Trophoblast cell (in vitro differentiated cells and primary cell): ENCODE measurements around the gene MEGF11.

Experiments used
- DNase-seq, 2 donors: peaks; one replicate each; pipeline ENCODE4 v3.0.0-alpha.2; 2016
- H2AFZ ChIP-seq: 2 replicates; pipeline ENCODE4 v1.6.1; 2013; ENCODE audit warnings: low read length, moderate library complexity, mild to moderate bottlenecking; ENCODE audit not compliant: insufficient read depth, poor library complexity
- H2AK5ac ChIP-seq: 2 replicates; pipeline ENCODE4 v1.6.1; 2013; ENCODE audit warnings: mild to moderate bottlenecking, low read length
- H2BK120ac ChIP-seq: 2 replicates; pipeline ENCODE4 v1.6.1; 2013; ENCODE audit warnings: low read length, mild to moderate bottlenecking, moderate library complexity; ENCODE audit not compliant: insufficient read depth, poor library complexity
- H2BK12ac ChIP-seq: 2 replicates; pipeline ENCODE4 v1.6.1; 2013; ENCODE audit warnings: mild to moderate bottlenecking, low read length, moderate library complexity
- H2BK5ac ChIP-seq: 2 replicates; pipeline ENCODE4 v1.6.1; 2013; ENCODE audit warnings: low read length, low read depth, moderate library complexity, mild to moderate bottlenecking; ENCODE audit not compliant: poor library complexity
- H3K14ac ChIP-seq: 2 replicates; pipeline ENCODE4 v1.6.1; 2013; ENCODE audit warnings: mild to moderate bottlenecking, low read length
- H3K18ac ChIP-seq: 2 replicates; pipeline ENCODE4 v1.6.1; 2013; ENCODE audit warnings: mild to moderate bottlenecking, low read length
- H3K23ac ChIP-seq: 2 replicates; pipeline ENCODE4 v1.6.1; 2013; ENCODE audit warnings: low read length
- H3K27ac ChIP-seq: 2 replicates; pipeline ENCODE4 v1.5.1; 2013; ENCODE audit warnings: low read depth, mild to moderate bottlenecking, inconsistent platforms, low read length, moderate library complexity
- H3K27me3 ChIP-seq: 2 replicates; pipeline ENCODE4 v1.6.1; 2013; ENCODE audit warnings: inconsistent platforms, mild to moderate bottlenecking, low read length, moderate library complexity; ENCODE audit not compliant: insufficient read depth
- H3K36me3 ChIP-seq, 2 experiments: 1 replicate in 1 of 2; 2 replicates in 1 of 2; pipeline ENCODE4 v1.6.1; 2013; ENCODE audit warnings: low read length in 2 of 2, mild to moderate bottlenecking in 2 of 2, moderate library complexity in 1 of 2; ENCODE audit not compliant: insufficient read depth in 2 of 2, control insufficient read depth in 1 of 2
- H3K4ac ChIP-seq: 2 replicates; pipeline ENCODE4 v1.6.1; 2013; ENCODE audit warnings: low read depth, mild to moderate bottlenecking, low read length, moderate library complexity
- H3K4me1 ChIP-seq, 2 experiments: 1 replicate in 1 of 2; 2 replicates in 1 of 2; pipeline ENCODE4 v1.6.1; 2013; ENCODE audit warnings: low read length in 2 of 2, mild to moderate bottlenecking in 2 of 2, moderate library complexity in 1 of 2; ENCODE audit not compliant: insufficient read depth in 2 of 2, control insufficient read depth in 1 of 2
- H3K4me2 ChIP-seq: 2 replicates; pipeline ENCODE4 v1.6.1; 2013; ENCODE audit warnings: inconsistent platforms, mild to moderate bottlenecking, low read length, moderate library complexity
- H3K4me3 ChIP-seq: 2 replicates; pipeline ENCODE4 v1.5.1; 2013; ENCODE audit warnings: mild to moderate bottlenecking, low read depth, low read length, inconsistent platforms
- H3K79me1 ChIP-seq: one replicate; pipeline ENCODE4 v1.6.1; 2013; ENCODE audit warnings: low read length
- H3K79me2 ChIP-seq: 2 replicates; pipeline ENCODE4 v1.6.1; 2013; ENCODE audit warnings: low read length, mild to moderate bottlenecking; ENCODE audit not compliant: control insufficient read depth, insufficient read depth, poor library complexity
- H3K9ac ChIP-seq: 2 replicates; pipeline ENCODE4 v1.6.1; 2013; ENCODE audit warnings: mild to moderate bottlenecking, low read length
- H3K9me3 ChIP-seq: 2 replicates; pipeline ENCODE4 v1.6.1; 2013; ENCODE audit warnings: low read depth, mild to moderate bottlenecking, control low read depth, inconsistent platforms, low read length; ENCODE audit not compliant: insufficient read depth
- H4K12ac ChIP-seq: 2 replicates; pipeline ENCODE4 v1.6.1; 2013; ENCODE audit warnings: low read depth, mild to moderate bottlenecking, low read length, moderate library complexity
- H4K8ac ChIP-seq: 2 replicates; pipeline ENCODE4 v1.6.1; 2013; ENCODE audit warnings: low read depth, mild to moderate bottlenecking, low read length, moderate library complexity
- H4K91ac ChIP-seq: one replicate; pipeline ENCODE4 v1.6.1; 2013; ENCODE audit warnings: low read depth, mild to moderate bottlenecking, low read length, moderate library complexity
- WGBS: extraction: QIAGEN DNeasy Blood & Tissue Kit; methylation state at CpG from one replicate; pipeline ENCODE4 v1.1.7; 2013; ENCODE audit warnings: missing lambda C conversion rate; ENCODE audit not compliant: insufficient read length, insufficient coverage; ENCODE audit errors: extremely low coverage; 5-methylcytosine and 5-hydroxymethylcytosine counted together

Gene MEGF11

GRCh38 chr15:66278671-66279070, 25.1 kb upstream of the MEGF11 start:
- H3K4ac ChIP-seq: no peak overlapping the region
- no peak overlapping the region for H2BK12ac ChIP-seq
- no peaks in the 10 kb centered on the region for H3K79me1 ChIP-seq
- no peaks in the 10 kb centered on the region for H3K4me1 ChIP-seq
- no peak overlapping the region for H2AFZ ChIP-seq
- no peak overlapping the region for H4K91ac ChIP-seq
- no peak overlapping the region for H2AK5ac ChIP-seq
- no peak overlapping the region for H3K9ac ChIP-seq
- no peaks in the 10 kb centered on the region for H3K36me3 ChIP-seq
- H4K8ac ChIP-seq: no peak overlapping the region
- no peak overlapping the region for H3K4me2 ChIP-seq
- no CpG with 5 or more reads among the region's 6 CpGs for WGBS
- no peak overlapping the region for H3K4me3 ChIP-seq
- H4K12ac ChIP-seq: no peak overlapping the region
- H3K14ac ChIP-seq: no peak overlapping the region
- H3K18ac ChIP-seq: no peak overlapping the region
- no peaks in the 10 kb centered on the region for H3K79me2 ChIP-seq
- DNase-seq: peak; percentile 87 to 91
- no peak overlapping the region for H2BK5ac ChIP-seq
- no peaks in the 10 kb centered on the region for H3K27me3 ChIP-seq
- no peak overlapping the region for H2BK120ac ChIP-seq
- no peak overlapping the region for H3K27ac ChIP-seq
- H3K23ac ChIP-seq: no peak overlapping the region
- H3K9me3 ChIP-seq: no peaks in the 10 kb centered on the region

DNA sequence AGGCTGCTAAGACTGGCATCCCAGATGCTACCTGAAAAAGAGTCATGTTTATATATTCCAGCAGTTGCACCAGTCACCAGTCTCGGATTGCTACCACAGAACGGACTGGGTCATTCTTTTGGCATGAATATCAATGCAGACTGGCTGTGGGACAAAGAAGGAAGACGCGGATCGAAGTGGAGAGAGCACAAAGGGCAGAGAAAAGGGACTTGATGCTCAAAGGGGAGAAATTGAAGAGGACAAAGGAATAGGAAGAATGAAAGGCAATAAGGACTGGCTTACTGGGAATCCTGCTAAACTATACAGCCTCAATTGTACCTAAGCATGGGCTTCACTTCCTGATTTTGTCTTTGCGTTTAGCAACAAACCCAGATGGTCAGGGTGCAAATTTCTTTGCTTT, 24.5 kb upstream of the MEGF11 start:
- no peak overlapping the region for H2AK5ac ChIP-seq
- no CpG with 5 or more reads among the region's 6 CpGs for WGBS
- DNase-seq: peak in 1 of 2 donors; percentile 23
- no peak overlapping the region for H2BK12ac ChIP-seq
- H3K79me1 ChIP-seq: no peaks in the 10 kb centered on the region
- no peaks in the 10 kb centered on the region for H3K79me2 ChIP-seq
- H2AFZ ChIP-seq: no peak overlapping the region
- no peaks in the 10 kb centered on the region for H3K9me3 ChIP-seq
- no peak overlapping the region for H2BK5ac ChIP-seq
- H3K4me1 ChIP-seq: no peaks in the 10 kb centered on the region
- H3K9ac ChIP-seq: no peak overlapping the region
- H3K23ac ChIP-seq: no peak overlapping the region
- H4K91ac ChIP-seq: no peak overlapping the region
- H3K4me3 ChIP-seq: no peak overlapping the region
- no peak overlapping the region for H3K4me2 ChIP-seq
- H3K14ac ChIP-seq: no peak overlapping the region
- no peak overlapping the region for H3K27ac ChIP-seq
- no peak overlapping the region for H4K8ac ChIP-seq
- H3K36me3 ChIP-seq: no peaks in the 10 kb centered on the region
- H3K27me3 ChIP-seq: no peaks in the 10 kb centered on the region
- no peak overlapping the region for H3K18ac ChIP-seq
- H2BK120ac ChIP-seq: no peak overlapping the region
- H3K4ac ChIP-seq: no peak overlapping the region
- H4K12ac ChIP-seq: no peak overlapping the region

GRCh38 chr15:66276546-66276945, 23.0 kb upstream of the MEGF11 start:
- no peak overlapping the region for H3K4me2 ChIP-seq

GRCh38 chr15:66275352-66275751, 21.8 kb upstream of the MEGF11 start:
- H3K23ac ChIP-seq: no peak overlapping the region
- H3K4ac ChIP-seq: no peak overlapping the region
- no peak overlapping the region for H2BK120ac ChIP-seq
- H4K12ac ChIP-seq: no peak overlapping the region
- no peak overlapping the region for H3K18ac ChIP-seq
- no peak overlapping the region for H4K8ac ChIP-seq
- no peaks in the 10 kb centered on the region for H3K9me3 ChIP-seq
- H2AK5ac ChIP-seq: no peak overlapping the region
- H2BK12ac ChIP-seq: no peak overlapping the region
- H2AFZ ChIP-seq: no peak overlapping the region
- no peak overlapping the region for H3K14ac ChIP-seq
- DNase-seq: no peak
- H3K27ac ChIP-seq: no peak overlapping the region
- no peaks in the 10 kb centered on the region for H3K79me1 ChIP-seq
- no peaks in the 10 kb centered on the region for H3K27me3 ChIP-seq
- no peaks in the 10 kb centered on the region for H3K79me2 ChIP-seq
- no peaks in the 10 kb centered on the region for H3K36me3 ChIP-seq
- H3K4me2 ChIP-seq: no peak overlapping the region
- H3K4me3 ChIP-seq: no peak overlapping the region
- no peak overlapping the region for H4K91ac ChIP-seq
- H3K4me1 ChIP-seq: no peaks in the 10 kb centered on the region
- no peak overlapping the region for H3K9ac ChIP-seq
- H2BK5ac ChIP-seq: no peak overlapping the region

More at GRCh38 chr15:66276546-66276945, 23.0 kb upstream of the MEGF11 start:
- Histone ChIP-seq H4K12ac (no peak overlapping the region), H2AK5ac (no peak overlapping the region), H2BK120ac (no peak overlapping the region), H3K27ac (no peak overlapping the region), H3K4me1 (no peaks in the 10 kb centered on the region), H3K18ac (no peak overlapping the region), H2BK5ac (no peak overlapping the region), H2AFZ (no peak overlapping the region), H3K9ac (no peak overlapping the region), H2BK12ac (no peak overlapping the region), H3K14ac (no peak overlapping the region), H3K36me3 (no peaks in the 10 kb centered on the region), H3K27me3 (no peaks in the 10 kb centered on the region), H4K91ac (no peak overlapping the region), H3K79me2 (no peaks in the 10 kb centered on the region), H4K8ac (no peak overlapping the region), H3K9me3 (no peaks in the 10 kb centered on the region), H3K4me3 (no peak overlapping the region), H3K4ac (no peak overlapping the region), H3K23ac (no peak overlapping the region), H3K79me1 (no peaks in the 10 kb centered on the region)
- WGBS: no CpG with 5 or more reads among the region's 3 CpGs
- peak; percentile 19 to 74 for DNase-seq
